Ascending aorta (tissue), 2 donors: Measurements from ENCODE around the gene CHD6. TPM values are rescaled to one million over a fixed set of nuclear protein-coding genes. Genes with fewer than 3 reads are reported as not detected.

Source experiments
- DNase-seq, 2 donors: peaks; one replicate each; pipeline ENCODE4 v3.0.0-alpha.2; 2019; ENCODE audit warnings: low spot score in 2 of 2
- H3K27ac ChIP-seq, 2 donors: fragments of 200-600 bp; sonication (generic); one replicate each; pipeline ENCODE4 v1.5.1; 2016 to 2017; ENCODE audit warnings: mild to moderate bottlenecking in 1 of 2
- H3K27me3 ChIP-seq: fragments of 200-600 bp; sonication (generic); one replicate; pipeline ENCODE4 v1.5.1; 2017
- H3K36me3 ChIP-seq, 2 donors: fragments of 200-600 bp; sonication (generic); one replicate each; pipeline ENCODE4 v1.5.1; 2016
- H3K4me1 ChIP-seq, 2 donors: fragments of 200-600 bp; sonication (generic); one replicate each; pipeline ENCODE4 v1.5.1; 2016 to 2017; ENCODE audit warnings: mild to moderate bottlenecking in 1 of 2
- H3K4me3 ChIP-seq, 2 donors: fragments of 200-600 bp; sonication (generic); one replicate each; pipeline ENCODE4 v1.5.1; 2016 to 2017; ENCODE audit warnings: mild to moderate bottlenecking in 1 of 2
- H3K9me3 ChIP-seq, 2 donors: fragments of 200-600 bp; sonication (generic); one replicate each; pipeline ENCODE4 v1.5.1; 2016
- intact Hi-C: fragments of 100-400 bp; cut with DNase I; formaldehyde crosslinking; loops from one replicate; pipeline ENCODE4 v1.15.1; 2023
- total RNA-seq: library from RNA; depleted of rRNA; stranded (reverse); fragments of >200 nt; gene quantifications from one replicate; pipeline ENCODE4 v1.1.0, GENCODE V29; 2016
- TF ChIP-seq, protein P1 (sequence below), 3 experiments: fragments of 200-600 bp in 2 of 3; fragments of 450-650 bp in 1 of 3; sonication (generic) in 2 of 3; IDR thresholded peaks; one replicate each; pipeline ENCODE4 v1.5.1; 2016 to 2019; ENCODE audit warnings: antibody characterized with exemption in 3 of 3, mild to moderate bottlenecking in 1 of 3, moderate library complexity in 1 of 3

The CHD6 gene
- total RNA-seq, 1 donor from 2014 or later = 42.9 TPM

DNA sequence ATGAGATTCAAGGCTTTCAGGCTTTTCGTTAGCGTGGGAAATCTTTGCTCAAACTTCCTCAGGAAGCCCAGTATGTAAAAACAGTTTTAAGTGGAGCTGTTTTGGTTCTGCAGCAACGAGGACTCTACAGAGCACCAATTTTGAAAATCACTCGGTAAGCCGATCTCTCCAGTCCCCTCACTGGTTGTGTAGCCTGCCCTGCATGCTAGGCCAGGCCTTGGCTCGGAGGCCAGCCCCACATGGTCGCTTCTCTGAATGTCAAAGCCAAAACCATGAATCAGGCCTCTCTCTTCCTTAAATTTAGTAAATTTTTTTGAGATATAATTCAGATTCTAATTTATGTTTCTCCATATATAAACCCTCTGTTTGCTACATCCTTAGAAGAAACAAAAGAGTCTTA, 108.0 kb downstream of the CHD6 start:
- Histone ChIP-seq H3K9me3 (no peaks in the 10 kb centered on the region), H3K4me3 (no peak overlapping the region), H3K27ac (no peak overlapping the region), H3K27me3 (no peaks in the 10 kb centered on the region), H3K4me1 (peaks cover 0 to 9% of the 10 kb centered on the region in 2 donors), H3K36me3 (peaks cover 11 to 17% of the 10 kb centered on the region in 2 donors)
- TF ChIP-seq, protein P1, sequence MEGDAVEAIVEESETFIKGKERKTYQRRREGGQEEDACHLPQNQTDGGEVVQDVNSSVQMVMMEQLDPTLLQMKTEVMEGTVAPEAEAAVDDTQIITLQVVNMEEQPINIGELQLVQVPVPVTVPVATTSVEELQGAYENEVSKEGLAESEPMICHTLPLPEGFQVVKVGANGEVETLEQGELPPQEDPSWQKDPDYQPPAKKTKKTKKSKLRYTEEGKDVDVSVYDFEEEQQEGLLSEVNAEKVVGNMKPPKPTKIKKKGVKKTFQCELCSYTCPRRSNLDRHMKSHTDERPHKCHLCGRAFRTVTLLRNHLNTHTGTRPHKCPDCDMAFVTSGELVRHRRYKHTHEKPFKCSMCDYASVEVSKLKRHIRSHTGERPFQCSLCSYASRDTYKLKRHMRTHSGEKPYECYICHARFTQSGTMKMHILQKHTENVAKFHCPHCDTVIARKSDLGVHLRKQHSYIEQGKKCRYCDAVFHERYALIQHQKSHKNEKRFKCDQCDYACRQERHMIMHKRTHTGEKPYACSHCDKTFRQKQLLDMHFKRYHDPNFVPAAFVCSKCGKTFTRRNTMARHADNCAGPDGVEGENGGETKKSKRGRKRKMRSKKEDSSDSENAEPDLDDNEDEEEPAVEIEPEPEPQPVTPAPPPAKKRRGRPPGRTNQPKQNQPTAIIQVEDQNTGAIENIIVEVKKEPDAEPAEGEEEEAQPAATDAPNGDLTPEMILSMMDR (IDR thresholded peaks at IDR 0.05) = no peak
- DNase-seq = no peak
- intact Hi-C loops = no loop called here

DNA sequence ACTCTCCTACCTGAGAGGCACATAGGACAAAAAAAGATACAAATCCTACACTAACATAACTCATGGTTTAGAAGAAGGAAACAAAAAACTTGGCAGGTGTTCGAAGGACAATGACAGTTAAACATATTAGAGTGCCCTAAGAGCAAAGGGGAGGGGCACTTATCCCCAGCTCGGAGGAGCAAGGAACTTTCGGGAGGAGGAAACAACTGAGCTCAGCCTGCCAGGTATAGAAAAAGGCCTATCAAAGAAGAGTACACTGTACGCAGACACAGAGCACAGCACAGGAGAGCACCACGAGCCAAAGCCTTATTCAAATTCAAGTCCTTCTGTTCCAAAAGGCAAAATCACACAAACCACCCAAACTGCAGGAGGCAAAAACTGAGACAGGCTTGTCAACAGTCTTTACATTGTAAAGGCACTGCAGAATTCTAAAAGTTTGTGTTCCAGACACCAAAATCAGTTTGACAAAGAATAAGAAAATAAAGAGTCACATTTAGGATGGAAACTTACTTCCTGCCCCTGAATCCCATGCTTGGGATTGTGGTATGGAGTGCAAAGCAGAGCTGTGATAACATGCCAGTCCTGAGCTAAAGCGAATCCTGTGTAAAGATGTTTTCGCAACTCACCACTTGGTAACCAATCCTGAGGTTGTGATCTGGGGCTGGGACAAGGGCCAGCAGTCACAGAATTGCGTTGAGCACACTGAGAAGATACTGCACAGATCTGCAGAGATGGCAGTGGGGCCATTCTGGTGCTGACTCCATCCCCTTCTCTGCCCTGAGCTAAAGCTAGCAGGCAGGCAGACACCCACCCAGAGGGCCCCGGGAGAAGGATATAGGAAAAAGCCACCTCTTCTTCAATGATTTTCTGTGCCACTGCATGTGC, 108.6 kb downstream of the CHD6 start:
- Histone ChIP-seq H3K9me3 (no peaks in the 10 kb centered on the region), H3K4me1 (peaks cover 0 to 9% of the 10 kb centered on the region in 2 donors), H3K36me3 (peaks cover 17 to 18% of the 10 kb centered on the region in 2 donors), H3K4me3 (no peak overlapping the region), H3K27me3 (no peaks in the 10 kb centered on the region), H3K27ac (no peak overlapping the region)
- intact Hi-C loops = no loop called here
- no peak for DNase-seq
- TF ChIP-seq, protein P1 (IDR thresholded peaks at IDR 0.05) = no peak

DNA sequence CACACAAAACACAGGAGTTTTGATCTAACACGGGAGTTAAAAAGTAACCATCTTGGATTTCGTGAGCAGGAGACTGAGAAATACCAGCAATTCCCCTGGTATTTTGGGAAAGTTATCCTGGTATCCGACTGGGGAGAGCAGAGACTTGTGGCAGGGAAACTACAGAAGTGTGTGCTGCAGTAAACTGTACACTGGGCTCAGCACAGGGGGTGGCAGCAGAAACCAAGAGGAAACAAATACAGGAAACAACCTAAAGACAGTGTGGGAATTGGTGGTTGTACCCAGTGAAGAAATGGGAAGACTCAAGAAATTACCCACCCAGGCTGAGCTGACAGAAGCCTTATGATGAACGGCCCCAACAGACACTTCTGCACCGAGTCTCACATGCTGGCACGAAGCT, 109.8 kb downstream of the CHD6 start:
- Histone ChIP-seq H3K27me3 (no peaks in the 10 kb centered on the region), H3K4me3 (no peak overlapping the region), H3K36me3 (peaks cover 12 to 20% of the 10 kb centered on the region in 2 donors), H3K4me1 (peaks cover 0 to 9% of the 10 kb centered on the region in 2 donors), H3K27ac (no peak overlapping the region), H3K9me3 (no peaks in the 10 kb centered on the region)
- TF ChIP-seq, protein P1 (IDR thresholded peaks at IDR 0.05) = no peak
- intact Hi-C loops = no loop called here
- DNase-seq = no peak

DNA sequence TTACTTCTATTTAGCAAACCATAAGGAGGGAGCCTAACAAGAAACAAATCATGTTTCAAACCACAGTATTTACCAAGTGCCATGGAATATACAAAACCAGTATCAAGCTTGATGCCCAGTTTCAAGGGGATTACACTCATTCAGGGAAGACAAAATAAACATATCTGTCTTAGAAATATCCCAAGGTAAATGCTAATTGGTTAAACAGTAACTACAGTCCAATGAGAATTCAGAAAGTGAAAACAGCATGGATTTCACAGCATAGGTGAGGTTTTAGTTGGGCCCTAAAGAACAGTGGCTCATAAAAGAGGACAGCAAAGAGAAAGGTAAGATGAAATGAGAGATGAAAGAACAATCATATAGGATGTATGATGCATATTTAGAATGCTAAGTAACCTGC, 110.3 kb downstream of the CHD6 start:
- Histone ChIP-seq H3K4me3 (no peak overlapping the region), H3K4me1 (peaks cover 0 to 9% of the 10 kb centered on the region in 2 donors), H3K9me3 (no peaks in the 10 kb centered on the region), H3K27ac (no peak overlapping the region), H3K36me3 (peaks cover 11 to 19% of the 10 kb centered on the region in 2 donors), H3K27me3 (no peaks in the 10 kb centered on the region)
- no peak for DNase-seq
- TF ChIP-seq, protein P1 (IDR thresholded peaks at IDR 0.05) = no peak
- intact Hi-C loops = no loop called here

DNA sequence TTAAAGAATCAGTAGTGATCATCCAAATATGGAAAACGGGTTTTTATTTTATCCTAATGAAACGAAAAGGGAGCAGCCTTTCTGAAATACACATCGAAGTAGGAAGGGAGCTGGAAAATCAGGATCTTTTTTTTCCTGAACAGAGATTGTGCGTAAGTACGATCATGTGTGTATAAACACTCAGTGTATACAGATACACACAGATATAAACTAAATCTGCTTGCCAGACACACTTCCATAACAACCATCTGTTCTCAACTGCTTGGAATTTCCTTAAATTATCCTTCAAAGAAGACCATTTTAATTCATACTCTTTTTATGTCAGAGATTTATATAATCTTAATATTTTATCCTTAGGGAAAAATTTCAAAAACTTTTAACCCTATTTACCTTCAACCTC, 110.7 kb downstream of the CHD6 start:
- no peak overlapping the region for H3K4me3 ChIP-seq
- H3K4me1 ChIP-seq = peaks cover 0 to 9% of the 10 kb centered on the region in 2 donors
- intact Hi-C loops = no loop called here
- DNase-seq = no peak
- no peaks in the 10 kb centered on the region for H3K9me3 ChIP-seq
- TF ChIP-seq, protein P1 (IDR thresholded peaks at IDR 0.05) = no peak
- peaks cover 7 to 15% of the 10 kb centered on the region in 2 donors for H3K36me3 ChIP-seq
- H3K27me3 ChIP-seq = no peaks in the 10 kb centered on the region
- no peak overlapping the region for H3K27ac ChIP-seq
